Endothelial cell of umbilical vein (primary cell): ENCODE measurements around the gene CAMTA1. TPM values are rescaled to one million over a fixed set of nuclear protein-coding genes. Genes with fewer than 3 reads are reported as not detected.

Source experiments
- BruUV-seq: library from RNA; stranded (reverse); fragments of 400-500 nt; replicated peaks from 2 replicates; lab custom pipeline; 2021; lab: Mats Ljungman, UMichigan
- CTCF ChIA-PET: fragments of 300-600, 350-600 bp; sonication (Branson Sonifier 250); formaldehyde crosslinking; loops from one replicate; lab custom pipeline; 2021; ENCODE audit warnings: antibody characterized with exemption, inconsistent platforms; lab: Charles Lee
- POLR2A ChIA-PET: fragments of 300-600, 350-600 bp; sonication (Branson Sonifier 250); formaldehyde crosslinking; loops from one replicate; lab custom pipeline; 2021; ENCODE audit warnings: antibody characterized with exemption, inconsistent platforms; lab: Charles Lee
- DNase-seq: peaks from one replicate; pipeline ENCODE4 v3.0.0-alpha.2; 2011; ENCODE audit warnings: low read depth, low spot score
- FAIRE-seq: peaks from 2 replicates; lab custom pipeline; 2011; peaks lifted over from hg19 to GRCh38; lab: Jason Lieb, UNC
- H2AFZ ChIP-seq: 2 replicates; pipeline ENCODE4 v1.6.0; 2012; ENCODE audit warnings: low read depth, low read length, control low read depth, inconsistent platforms
- H3K27ac ChIP-seq: 2 replicates; pipeline ENCODE4 v1.5.1; 2011; ENCODE audit warnings: low read depth, mild to moderate bottlenecking, control low read depth, low read length, moderate library complexity; ENCODE audit not compliant: insufficient read depth
- H3K27me3 ChIP-seq, 2 experiments: 2 replicates each; pipeline versions ENCODE4 v1.6.0 to v1.6.1; 2011; ENCODE audit warnings: low read length in 2 of 2, mixed read lengths in 1 of 2; ENCODE audit not compliant: control insufficient read depth in 2 of 2, insufficient read depth in 2 of 2
- H3K36me3 ChIP-seq, 2 experiments: 2 replicates in 1 of 2; 3 replicates in 1 of 2; pipeline ENCODE4 v1.5.1; 2011; ENCODE audit warnings: low read length in 2 of 2, mild to moderate bottlenecking in 1 of 2, moderate library complexity in 1 of 2; ENCODE audit not compliant: control insufficient read depth in 2 of 2, insufficient read depth in 2 of 2; ENCODE audit errors: extremely low read depth in 1 of 2
- H3K4me1 ChIP-seq: 3 replicates; pipeline ENCODE4 v1.5.1; 2011; ENCODE audit warnings: mild to moderate bottlenecking, low read length; ENCODE audit not compliant: control insufficient read depth, insufficient read depth; ENCODE audit errors: extremely low read depth
- H3K4me2 ChIP-seq: 2 replicates; pipeline ENCODE4 v1.6.1; 2011; ENCODE audit warnings: low read length, control low read depth, mixed read lengths; ENCODE audit not compliant: insufficient read depth
- H3K4me3 ChIP-seq, 3 experiments: fragments of 200-600 bp in 1 of 3; sonication (generic), shearing (Covaris generic) in 1 of 3; replicated peaks in 1 of 3; 2 replicates each; pipeline ENCODE4 v1.5.1; 2011 to 2016; ENCODE audit warnings: control low read depth in 3 of 3, low read length in 3 of 3, mild to moderate bottlenecking in 2 of 3, inconsistent platforms in 1 of 3, low read depth in 1 of 3, moderate library complexity in 1 of 3; ENCODE audit not compliant: insufficient read depth in 1 of 3
- H3K79me2 ChIP-seq: 2 replicates; pipeline ENCODE4 v1.6.0; 2012; ENCODE audit warnings: low read length, inconsistent platforms; ENCODE audit not compliant: control insufficient read depth, insufficient read depth
- H3K9ac ChIP-seq: replicated peaks from 2 replicates; pipeline ENCODE3; 2011; ENCODE audit warnings: low read length, control low read depth; ENCODE audit not compliant: insufficient read depth; ENCODE audit errors: extremely low read depth
- H3K9me1 ChIP-seq: replicated peaks from 3 replicates; pipeline ENCODE4 v1.6.0; 2011; ENCODE audit warnings: mild to moderate bottlenecking, low read length; ENCODE audit not compliant: control insufficient read depth, insufficient read depth; ENCODE audit errors: extremely low read depth
- H3K9me3 ChIP-seq: replicated peaks from 2 replicates; pipeline ENCODE4 v1.5.1; 2012; ENCODE audit warnings: low read length, inconsistent platforms; ENCODE audit not compliant: control insufficient read depth, insufficient read depth
- H4K20me1 ChIP-seq: replicated peaks from 2 replicates; pipeline ENCODE3; 2011; ENCODE audit warnings: mild to moderate bottlenecking, low read length; ENCODE audit not compliant: control insufficient read depth, insufficient read depth; ENCODE audit errors: extremely low read depth
- CTCF ChIP-seq, 2 donors: IDR thresholded peaks; 1 replicate in 1 of 2; 2 replicates in 1 of 2; pipeline ENCODE4 v1.5.1; 2011; ENCODE audit warnings: low read length in 2 of 2, mild to moderate bottlenecking in 2 of 2, moderate library complexity in 2 of 2, control low read depth in 1 of 2, inconsistent platforms in 1 of 2, low read depth in 1 of 2; ENCODE audit not compliant: insufficient read depth in 1 of 2; ENCODE audit errors: extremely low read depth in 1 of 2
- EZH2 ChIP-seq: IDR thresholded peaks from 2 replicates; pipeline ENCODE4 v1.6.1; 2012; ENCODE audit warnings: borderline replicate concordance, low read depth, mild to moderate bottlenecking, moderate library complexity, low read length, inconsistent platforms; ENCODE audit not compliant: severe bottlenecking
- FOS ChIP-seq: IDR thresholded peaks from 2 replicates; pipeline ENCODE4 v1.6.1; 2011; ENCODE audit warnings: mild to moderate bottlenecking, low read length, moderate library complexity, borderline replicate concordance; ENCODE audit not compliant: insufficient read depth
- GATA2 ChIP-seq: IDR thresholded peaks from 2 replicates; pipeline ENCODE4 v1.7.0; 2011; ENCODE audit warnings: low read depth, mild to moderate bottlenecking, moderate library complexity, mixed read lengths, low read length; ENCODE audit not compliant: insufficient read length, insufficient read depth
- JUN ChIP-seq: IDR thresholded peaks from 2 replicates; pipeline ENCODE4 v1.6.1; 2011; ENCODE audit warnings: borderline replicate concordance, low read depth; ENCODE audit not compliant: insufficient read length, insufficient read depth
- MYC ChIP-seq: IDR thresholded peaks from one replicate; pipeline ENCODE4 v1.6.1; 2011; ENCODE audit warnings: mild to moderate bottlenecking, low read depth, low read length
- POLR2A ChIP-seq: IDR thresholded peaks from 2 replicates; pipeline ENCODE4 v1.6.1; 2012; ENCODE audit warnings: low read depth, mild to moderate bottlenecking, control low read depth, low read length
- POLR2AphosphoS5 ChIP-seq: IDR thresholded peaks from 2 replicates; pipeline ENCODE4 v1.6.1; 2012; ENCODE audit warnings: low read depth, mild to moderate bottlenecking, control low read depth, low read length, moderate library complexity; ENCODE audit not compliant: insufficient read depth
- dilution Hi-C: fragments of 300-500 bp; cut with MboI; formaldehyde crosslinking; loops from one replicate; pipeline ENCODE4 v1.15.0; 2019; ENCODE audit warnings: low sequenced_read_pairs; ENCODE audit not compliant: extremely low pct_ligation_motif_present
- intact Hi-C: fragments of 100-400 bp; cut with micrococcal nuclease; formaldehyde crosslinking; loops from one replicate; pipeline ENCODE4 v1.10.0; 2022
- polyA plus RNA-seq, 4 experiments: library from polyadenylated mRNA; depleted of rRNA in 3 of 4; stranded (reverse) in 3 of 4; unstranded in 1 of 4; fragments of >200 nt; gene quantifications; 2 replicates each; pipeline versions ENCODE4 v1.2.1 to v1.2.3, GENCODE V29; 2011 to 2012; ENCODE audit warnings: missing spikeins in 1 of 4
- total RNA-seq: library from RNA; stranded (reverse); gene quantifications from 2 replicates; pipeline ENCODE4 v1.2.3, GENCODE V29; 2021
- TF ChIP-seq, protein P1 (sequence below): IDR thresholded peaks from 2 replicates; pipeline ENCODE4 v1.6.1; 2011; ENCODE audit not compliant: insufficient read depth, insufficient read length

CAMTA1 gene
- total and polyA plus RNA-seq, 2 donors (not counting 3 experiments of a cell fraction or from before 2014, with no cell fraction given) = 50.8 to 92.7 TPM

- dilution Hi-C loops = no loop called here
- Histone ChIP-seq H3K9me1 (no peaks in the 10 kb centered on the region), H2AFZ (no peak overlapping the region), H3K36me3 (no peaks in the 10 kb centered on the region), H3K9ac (no peak overlapping the region), H3K27me3 (peaks cover 6 to 8% of the 10 kb centered on the region in 2 experiments), H4K20me1 (no peaks in the 10 kb centered on the region), H3K9me3 (no peaks in the 10 kb centered on the region), H3K4me1 (peaks cover 9% of the 10 kb centered on the region), H3K4me2 (no peak overlapping the region), H3K4me3 (no peak overlapping the region), H3K27ac (no peak overlapping the region), H3K79me2 (no peaks in the 10 kb centered on the region)
- ChIA-PET POLR2A (no interaction called here), CTCF (no interaction called here)
- TF ChIP-seq POLR2A = no peak
- TF ChIP-seq GATA2 = no peak
- TF ChIP-seq, protein P1, sequence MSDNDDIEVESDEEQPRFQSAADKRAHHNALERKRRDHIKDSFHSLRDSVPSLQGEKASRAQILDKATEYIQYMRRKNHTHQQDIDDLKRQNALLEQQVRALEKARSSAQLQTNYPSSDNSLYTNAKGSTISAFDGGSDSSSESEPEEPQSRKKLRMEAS = no peak
- no peak for TF ChIP-seq CTCF (IDR thresholded peaks at IDR 0.05; ENCODE audit: extremely low read depth in 1 of 2, insufficient read depth in 1 of 2, low read depth in 1 of 2, low read length in 2 of 2)
- no peak for TF ChIP-seq EZH2
- no peak for TF ChIP-seq MYC
- TF ChIP-seq POLR2AphosphoS5 = no peak
- TF ChIP-seq JUN = no peak
- no peak for TF ChIP-seq FOS
- FAIRE-seq (no peak), DNase-seq (no peak)
- intact Hi-C loops = loop anchor here (5.0 kb wide), 1 partner anchor 149 kb away; no protein-coding TSS in a partner anchor
- no TSS peak for BruUV-seq
Measured at GRCh38 chr1:7403265-7404045, 618.2 kb downstream of the CAMTA1 start.
